GM12878 (cell line): ENCODE data around the gene SERPINE1. TPM values are rescaled to one million over a fixed set of nuclear protein-coding genes. Genes with fewer than 3 reads are reported as not detected.

Source experiments
- ATAC-seq: fragments of 200-7000 bp; cut with Tn5 transposase; 3 replicates; pipeline ENCODE4 v1.9.1; 2020; ENCODE audit warnings: mild to moderate bottlenecking, moderate library complexity
- BruUV-seq: library from RNA; stranded (reverse); fragments of 400-500 nt; replicated peaks from 2 replicates; lab custom pipeline; 2021; lab: Mats Ljungman, UMichigan
- CTCF ChIA-PET: fragments of 300-600 bp; sonication (Branson Sonifier 250); formaldehyde crosslinking; extraction: SDS; loops from one replicate; lab custom pipeline; 2021; ENCODE audit warnings: inconsistent platforms; lab: Yijun Ruan, JAX
- POLR2A ChIA-PET: fragments of 350-600 bp; formaldehyde crosslinking; extraction: SDS; loops from one replicate; lab custom pipeline; 2021; ENCODE audit warnings: inconsistent platforms; lab: Charles Lee
- RAD21 ChIA-PET: fragments of 300-600 bp; sonication (Branson Sonifier 250); formaldehyde crosslinking; loops from one replicate; lab custom pipeline; 2023; ENCODE audit warnings: antibody characterized with exemption; ENCODE audit not compliant: unreplicated experiment; lab: Charles Lee
- SMC1A ChIA-PET: fragments of 300-600 bp; sonication (Branson Sonifier 250); formaldehyde crosslinking; loops from one replicate; lab custom pipeline; 2023; ENCODE audit not compliant: unreplicated experiment, uncharacterized antibody; lab: Charles Lee
- DNase-seq: peaks from one replicate; pipeline ENCODE4 v3.0.0-alpha.2; 2011; ENCODE audit warnings: low read depth, low spot score
- FAIRE-seq: peaks from 3 replicates; lab custom pipeline; 2011; peaks lifted over from hg19 to GRCh38; lab: Jason Lieb, UNC
- H2AFZ ChIP-seq: 2 replicates; pipeline ENCODE4 v1.6.0; 2011; ENCODE audit warnings: low read depth, low read length, control low read depth; ENCODE audit not compliant: control insufficient read depth
- H3K27ac ChIP-seq: 2 replicates; pipeline ENCODE4 v1.5.1; 2011; ENCODE audit warnings: control low read depth; ENCODE audit not compliant: control insufficient read depth, insufficient read depth
- H3K27me3 ChIP-seq, 2 experiments: replicated peaks in 1 of 2; 2 replicates each; pipeline versions ENCODE4 v1.6.0 to v1.6.1; 2011; ENCODE audit warnings: low read length in 1 of 2; ENCODE audit not compliant: control insufficient read depth in 2 of 2, insufficient read depth in 2 of 2
- H3K36me3 ChIP-seq, 2 experiments: 2 replicates each; pipeline ENCODE4 v1.5.1; 2011; ENCODE audit warnings: low read length in 1 of 2; ENCODE audit not compliant: control insufficient read depth in 2 of 2, insufficient read depth in 2 of 2
- H3K4me1 ChIP-seq: 2 replicates; pipeline ENCODE4 v1.6.1; 2011; ENCODE audit warnings: mild to moderate bottlenecking, low read length, moderate library complexity, mixed read lengths; ENCODE audit not compliant: control insufficient read depth, insufficient read depth
- H3K4me2 ChIP-seq: 2 replicates; pipeline ENCODE4 v1.6.0; 2011; ENCODE audit warnings: control low read depth; ENCODE audit not compliant: control insufficient read depth, insufficient read depth
- H3K4me3 ChIP-seq: fragments of 200-600 bp; sonication (generic); 2 replicates; pipeline ENCODE4 v1.5.1; 2016
- H3K79me2 ChIP-seq: 2 replicates; pipeline ENCODE4 v1.6.0; 2011; ENCODE audit warnings: low read length; ENCODE audit not compliant: control insufficient read depth, insufficient read depth
- H3K9ac ChIP-seq: 2 replicates; pipeline ENCODE4 v1.8.0; 2011; ENCODE audit warnings: low read length, control low read depth, mixed read lengths; ENCODE audit not compliant: control insufficient read depth, insufficient read depth
- H3K9me3 ChIP-seq: replicated peaks from 3 replicates; pipeline ENCODE4 v1.5.1; 2011; ENCODE audit warnings: mild to moderate bottlenecking, low read length; ENCODE audit not compliant: control insufficient read depth, insufficient read depth
- H4K20me1 ChIP-seq: 2 replicates; pipeline ENCODE4 v1.6.0; 2011; ENCODE audit not compliant: control insufficient read depth, insufficient read depth
- BMI1 ChIP-seq: fragments of 450-650 bp; IDR thresholded peaks from 2 replicates; pipeline ENCODE4 v1.6.1; 2016; ENCODE audit warnings: mild to moderate bottlenecking, moderate library complexity, borderline replicate concordance
- CBFB ChIP-seq: IDR thresholded peaks from 2 replicates; pipeline ENCODE4 v1.6.1; 2016; ENCODE audit warnings: antibody characterized with exemption, low read depth
- CHD1 ChIP-seq: IDR thresholded peaks from 2 replicates; pipeline ENCODE4 v1.6.1; 2012; ENCODE audit warnings: low read depth, low read length, improper control_type of control experiment
- NFYB ChIP-seq: IDR thresholded peaks from 2 replicates; pipeline ENCODE4 v1.6.1; 2011; ENCODE audit warnings: low read depth, mild to moderate bottlenecking, low read length, improper control_type of control experiment, moderate library complexity; ENCODE audit not compliant: insufficient read depth
- NR2C1 ChIP-seq: fragments of 450-650 bp; IDR thresholded peaks from 2 replicates; pipeline ENCODE4 v1.6.1; 2017; ENCODE audit warnings: antibody characterized with exemption, mild to moderate bottlenecking, moderate library complexity
- PAX5 ChIP-seq: IDR thresholded peaks from 2 replicates; pipeline ENCODE4 v1.6.1; 2011; ENCODE audit warnings: low read depth, low read length, borderline replicate concordance
- RAD51 ChIP-seq: fragments of 450-650 bp; IDR thresholded peaks from 2 replicates; pipeline ENCODE4 v1.6.1; 2016; ENCODE audit warnings: moderate library complexity, mild to moderate bottlenecking, inconsistent platforms
- STAT1 ChIP-seq: fragments of 450-650 bp; conservative IDR thresholded peaks from 2 replicates; pipeline ENCODE4 v1.6.1; 2014; ENCODE audit warnings: antibody characterized with exemption, mild to moderate bottlenecking
- SUPT20H ChIP-seq: IDR thresholded peaks from 2 replicates; pipeline ENCODE4 v1.6.1; 2011; ENCODE audit warnings: low read depth, mild to moderate bottlenecking, low read length, moderate library complexity, borderline replicate concordance; ENCODE audit not compliant: control insufficient read depth
- TARDBP ChIP-seq: IDR thresholded peaks from 2 replicates; pipeline ENCODE4 v1.6.1; 2016; ENCODE audit warnings: borderline replicate concordance
- TCF3 ChIP-seq: IDR thresholded peaks from 2 replicates; pipeline ENCODE4 v1.6.1; 2012; ENCODE audit warnings: low read depth, mild to moderate bottlenecking, low read length, borderline replicate concordance; ENCODE audit not compliant: insufficient read depth
- YBX1 ChIP-seq: fragments of 450-650 bp; IDR thresholded peaks from 2 replicates; pipeline ENCODE4 v1.6.1; 2016; ENCODE audit warnings: antibody characterized with exemption
- ZNF207 ChIP-seq: fragments of 450-650 bp; IDR thresholded peaks from 2 replicates; pipeline ENCODE4 v1.6.1; 2014; ENCODE audit warnings: antibody characterized with exemption, mild to moderate bottlenecking, borderline replicate concordance
- WGBS: methylation state at CpG from one replicate; pipeline ENCODE4 v1.1.6; 2016; ENCODE audit warnings: low lambda C conversion rate; ENCODE audit not compliant: insufficient replicate concordance, insufficient coverage; ENCODE audit errors: missing lambda C conversion rate; 5-methylcytosine and 5-hydroxymethylcytosine counted together
- in situ Hi-C: fragments of 300-500 bp; cut with MboI; formaldehyde crosslinking; loops from 9 replicates; pipeline ENCODE4 v1.14.3; 2018; ENCODE audit warnings: mixed read lengths
- intact Hi-C: fragments of 100-400 bp; cut with micrococcal nuclease; formaldehyde crosslinking; loops from one replicate; pipeline ENCODE4 v1.14.2; 2022; ENCODE audit not compliant: unreplicated experiment
- polyA plus RNA-seq, 11 experiments: library from polyadenylated mRNA; depleted of rRNA in 4 of 11; unstranded in 6 of 11; stranded (reverse) in 5 of 11; fragments of >200 nt; fragmentation: Nextera tagmentation in 4 of 11; fragmentation: Illumina TruSeq in 1 of 11; extraction: Ambion mirVana in 4 of 11; extraction: Trizol in 1 of 11; gene quantifications; 1 replicate in 1 of 11; 2 replicates in 10 of 11; pipeline versions ENCODE4 v1.2.1 to v1.2.3, GENCODE V29; 2011 to 2016; ENCODE audit warnings: inconsistent platforms in 2 of 11, missing spikeins in 2 of 11, low read depth in 1 of 11
- total RNA-seq, 4 experiments: library from RNA; depleted of rRNA in 3 of 4; stranded (reverse); fragments of >200 nt in 3 of 4; fragmentation: Illumina TruSeq in 1 of 4; extraction: Trizol in 1 of 4; gene quantifications; 2 replicates each; pipeline versions ENCODE4 v1.2.1 to v1.2.3, GENCODE V29; 2013 to 2021
- TF ChIP-seq, protein P1 (sequence below): fragments of 450-650 bp; IDR thresholded peaks from 2 replicates; pipeline ENCODE4 v1.6.1; 2016; ENCODE audit warnings: mild to moderate bottlenecking, moderate library complexity, borderline replicate concordance
- TF ChIP-seq, protein P2 (sequence below): IDR thresholded peaks from 2 replicates; pipeline ENCODE4 v1.6.1; 2012; ENCODE audit warnings: low read length, inconsistent platforms
- TF ChIP-seq, protein P3 (sequence below), 3 experiments: IDR thresholded peaks in 2 of 3; conservative IDR thresholded peaks in 1 of 3; 2 replicates each; pipeline ENCODE4 v1.5.1; 2011; ENCODE audit warnings: low read depth in 3 of 3, low read length in 3 of 3, mild to moderate bottlenecking in 3 of 3, control low read depth in 2 of 3, moderate library complexity in 2 of 3, inconsistent platforms in 1 of 3, mixed read lengths in 1 of 3; ENCODE audit not compliant: control insufficient read depth in 2 of 3, insufficient read depth in 1 of 3; ENCODE audit errors: extremely low read depth in 1 of 3

The SERPINE1 gene
- total and polyA plus RNA-seq, 10 of the 15 experiments (the other 5 are each of a cell fraction or from before 2014, with no cell fraction given): 0.20 to 2.4 (median 0.44) TPM

DNA sequence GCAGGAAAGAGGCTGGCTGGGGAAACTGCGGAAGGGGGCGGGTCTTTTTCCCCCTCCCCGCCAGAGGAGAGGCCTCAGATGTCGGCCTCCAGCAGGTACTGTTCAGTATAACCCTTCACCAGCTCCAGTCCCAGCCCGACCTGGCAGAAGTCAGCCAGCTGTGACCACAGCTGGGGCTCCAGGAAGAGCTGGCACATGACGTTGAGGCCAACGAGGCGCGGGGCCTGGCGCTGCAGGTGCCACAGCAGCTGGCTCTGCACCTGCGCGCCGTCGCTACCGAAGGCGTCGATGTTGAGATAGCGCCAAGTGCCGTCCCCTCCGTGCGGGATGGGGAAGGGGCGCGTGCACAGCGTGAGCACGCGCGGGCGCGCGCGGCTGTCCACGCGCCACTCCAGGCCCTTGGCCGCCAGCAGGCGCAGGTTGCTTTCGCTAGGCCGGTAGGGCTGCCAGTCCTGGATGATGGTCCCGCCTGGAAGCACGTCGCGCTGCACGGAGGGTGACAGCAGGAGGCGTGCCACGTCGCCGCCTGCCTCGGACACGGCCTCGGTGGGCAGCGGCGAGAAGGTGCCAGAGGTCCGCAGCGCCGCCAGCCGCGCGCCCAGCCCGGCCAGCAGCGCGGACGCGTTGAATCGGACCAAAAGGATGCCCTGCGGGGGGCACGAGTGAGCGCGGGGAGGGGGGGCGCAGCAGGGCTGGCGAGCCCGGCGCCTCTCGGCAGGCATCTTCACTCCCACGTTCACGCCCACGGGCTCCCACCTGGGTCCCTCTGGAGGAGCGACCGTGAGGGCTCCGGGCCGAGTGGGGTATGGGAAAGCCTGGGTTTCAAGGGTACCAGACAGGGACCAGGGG lies 45.3 kb downstream of the SERPINE1 start:
- ChIA-PET POLR2A (no interaction called here), RAD21 (interaction anchor here (2.7 kb wide), 1 partner anchor 28 kb away, joined by 20 read pairs; no protein-coding TSS in a partner anchor), CTCF (interaction anchor here (0.5 to 6.1 kb wide), 6 partner anchors 16 to 110 kb away, joined by 3 to 80 read pairs (median 12); no protein-coding TSS in a partner anchor), SMC1A (interaction anchor here (1.1 to 2.6 kb wide), 4 partner anchors 27 to 119 kb away, joined by 3 to 10 read pairs (median 4); partner anchors contain the start of genes PLOD3 and ZNHIT1)
- Histone ChIP-seq H3K9ac (no peak overlapping the region), H3K4me3 (no peak overlapping the region), H3K27me3 (peaks cover 26 to 30% of the 10 kb centered on the region in 2 experiments), H3K4me1 (peaks cover 7% of the 10 kb centered on the region; the same call in 1 of the 2 replicates), H4K20me1 (no peaks in the 10 kb centered on the region), H3K79me2 (no peaks in the 10 kb centered on the region), H3K27ac (no peak overlapping the region), H3K36me3 (no peaks in the 10 kb centered on the region), H3K9me3 (no peaks in the 10 kb centered on the region; the same call in 2 of the 3 replicates), H3K4me2 (no peak overlapping the region), H2AFZ (no peak overlapping the region)
- intact Hi-C loops: no loop called here
- FAIRE-seq: no peak
- no peak for DNase-seq
- in situ Hi-C loops: no loop called here
- 10% methylated on average over 59 of the region's 79 CpGs for WGBS
- ATAC-seq: no peak
- no TSS peak for BruUV-seq
- TF ChIP-seq, protein P1, sequence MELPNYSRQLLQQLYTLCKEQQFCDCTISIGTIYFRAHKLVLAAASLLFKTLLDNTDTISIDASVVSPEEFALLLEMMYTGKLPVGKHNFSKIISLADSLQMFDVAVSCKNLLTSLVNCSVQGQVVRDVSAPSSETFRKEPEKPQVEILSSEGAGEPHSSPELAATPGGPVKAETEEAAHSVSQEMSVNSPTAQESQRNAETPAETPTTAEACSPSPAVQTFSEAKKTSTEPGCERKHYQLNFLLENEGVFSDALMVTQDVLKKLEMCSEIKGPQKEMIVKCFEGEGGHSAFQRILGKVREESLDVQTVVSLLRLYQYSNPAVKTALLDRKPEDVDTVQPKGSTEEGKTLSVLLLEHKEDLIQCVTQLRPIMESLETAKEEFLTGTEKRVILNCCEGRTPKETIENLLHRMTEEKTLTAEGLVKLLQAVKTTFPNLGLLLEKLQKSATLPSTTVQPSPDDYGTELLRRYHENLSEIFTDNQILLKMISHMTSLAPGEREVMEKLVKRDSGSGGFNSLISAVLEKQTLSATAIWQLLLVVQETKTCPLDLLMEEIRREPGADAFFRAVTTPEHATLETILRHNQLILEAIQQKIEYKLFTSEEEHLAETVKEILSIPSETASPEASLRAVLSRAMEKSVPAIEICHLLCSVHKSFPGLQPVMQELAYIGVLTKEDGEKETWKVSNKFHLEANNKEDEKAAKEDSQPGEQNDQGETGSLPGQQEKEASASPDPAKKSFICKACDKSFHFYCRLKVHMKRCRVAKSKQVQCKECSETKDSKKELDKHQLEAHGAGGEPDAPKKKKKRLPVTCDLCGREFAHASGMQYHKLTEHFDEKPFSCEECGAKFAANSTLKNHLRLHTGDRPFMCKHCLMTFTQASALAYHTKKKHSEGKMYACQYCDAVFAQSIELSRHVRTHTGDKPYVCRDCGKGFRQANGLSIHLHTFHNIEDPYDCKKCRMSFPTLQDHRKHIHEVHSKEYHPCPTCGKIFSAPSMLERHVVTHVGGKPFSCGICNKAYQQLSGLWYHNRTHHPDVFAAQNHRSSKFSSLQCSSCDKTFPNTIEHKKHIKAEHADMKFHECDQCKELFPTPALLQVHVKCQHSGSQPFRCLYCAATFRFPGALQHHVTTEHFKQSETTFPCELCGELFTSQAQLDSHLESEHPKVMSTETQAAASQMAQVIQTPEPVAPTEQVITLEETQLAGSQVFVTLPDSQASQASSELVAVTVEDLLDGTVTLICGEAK: no peak
- no peak for TF ChIP-seq BMI1
- TF ChIP-seq CHD1: no peak
- no peak for TF ChIP-seq SUPT20H
- no peak for TF ChIP-seq TARDBP
- TF ChIP-seq CBFB: no peak
- TF ChIP-seq YBX1: no peak
- peak; percentile 73; the same call in 1 of the 2 replicates for TF ChIP-seq TCF3
- TF ChIP-seq PAX5: peak; percentile 59; the same call in 1 of the 2 replicates
- no peak for TF ChIP-seq ZNF207
- TF ChIP-seq, protein P2, sequence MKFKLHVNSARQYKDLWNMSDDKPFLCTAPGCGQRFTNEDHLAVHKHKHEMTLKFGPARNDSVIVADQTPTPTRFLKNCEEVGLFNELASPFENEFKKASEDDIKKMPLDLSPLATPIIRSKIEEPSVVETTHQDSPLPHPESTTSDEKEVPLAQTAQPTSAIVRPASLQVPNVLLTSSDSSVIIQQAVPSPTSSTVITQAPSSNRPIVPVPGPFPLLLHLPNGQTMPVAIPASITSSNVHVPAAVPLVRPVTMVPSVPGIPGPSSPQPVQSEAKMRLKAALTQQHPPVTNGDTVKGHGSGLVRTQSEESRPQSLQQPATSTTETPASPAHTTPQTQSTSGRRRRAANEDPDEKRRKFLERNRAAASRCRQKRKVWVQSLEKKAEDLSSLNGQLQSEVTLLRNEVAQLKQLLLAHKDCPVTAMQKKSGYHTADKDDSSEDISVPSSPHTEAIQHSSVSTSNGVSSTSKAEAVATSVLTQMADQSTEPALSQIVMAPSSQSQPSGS: no peak
- no peak for TF ChIP-seq NFYB
- TF ChIP-seq, protein P3, sequence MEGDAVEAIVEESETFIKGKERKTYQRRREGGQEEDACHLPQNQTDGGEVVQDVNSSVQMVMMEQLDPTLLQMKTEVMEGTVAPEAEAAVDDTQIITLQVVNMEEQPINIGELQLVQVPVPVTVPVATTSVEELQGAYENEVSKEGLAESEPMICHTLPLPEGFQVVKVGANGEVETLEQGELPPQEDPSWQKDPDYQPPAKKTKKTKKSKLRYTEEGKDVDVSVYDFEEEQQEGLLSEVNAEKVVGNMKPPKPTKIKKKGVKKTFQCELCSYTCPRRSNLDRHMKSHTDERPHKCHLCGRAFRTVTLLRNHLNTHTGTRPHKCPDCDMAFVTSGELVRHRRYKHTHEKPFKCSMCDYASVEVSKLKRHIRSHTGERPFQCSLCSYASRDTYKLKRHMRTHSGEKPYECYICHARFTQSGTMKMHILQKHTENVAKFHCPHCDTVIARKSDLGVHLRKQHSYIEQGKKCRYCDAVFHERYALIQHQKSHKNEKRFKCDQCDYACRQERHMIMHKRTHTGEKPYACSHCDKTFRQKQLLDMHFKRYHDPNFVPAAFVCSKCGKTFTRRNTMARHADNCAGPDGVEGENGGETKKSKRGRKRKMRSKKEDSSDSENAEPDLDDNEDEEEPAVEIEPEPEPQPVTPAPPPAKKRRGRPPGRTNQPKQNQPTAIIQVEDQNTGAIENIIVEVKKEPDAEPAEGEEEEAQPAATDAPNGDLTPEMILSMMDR (IDR thresholded peaks at IDR 0.05 in 2 of 3, conservative IDR thresholded peaks at IDR 0.05 in 1 of 3; ENCODE audit: control insufficient read depth in 2 of 3, extremely low read depth in 1 of 3, insufficient read depth in 1 of 3, low read depth in 3 of 3, low read length in 3 of 3): no peak
- TF ChIP-seq STAT1: no peak
- TF ChIP-seq RAD51: no peak
- no peak for TF ChIP-seq NR2C1
